GM15510 (cell line): ENCODE results near the gene RABGGTA.

Experiments
- POLR2A ChIP-seq: IDR thresholded peaks from 3 replicates; pipeline ENCODE4 v1.6.1; 2011; ENCODE audit warnings: borderline replicate concordance; ENCODE audit not compliant: insufficient read length; ENCODE audit errors: extremely low read depth

Gene RABGGTA

GRCh38 chr14:24251880-24252288, 19.5 kb downstream of the RABGGTA start:
- TF ChIP-seq POLR2A: no peak

GRCh38 chr14:24250354-24250753, 21.0 kb downstream of the RABGGTA start:
- TF ChIP-seq POLR2A: no peak

DNA sequence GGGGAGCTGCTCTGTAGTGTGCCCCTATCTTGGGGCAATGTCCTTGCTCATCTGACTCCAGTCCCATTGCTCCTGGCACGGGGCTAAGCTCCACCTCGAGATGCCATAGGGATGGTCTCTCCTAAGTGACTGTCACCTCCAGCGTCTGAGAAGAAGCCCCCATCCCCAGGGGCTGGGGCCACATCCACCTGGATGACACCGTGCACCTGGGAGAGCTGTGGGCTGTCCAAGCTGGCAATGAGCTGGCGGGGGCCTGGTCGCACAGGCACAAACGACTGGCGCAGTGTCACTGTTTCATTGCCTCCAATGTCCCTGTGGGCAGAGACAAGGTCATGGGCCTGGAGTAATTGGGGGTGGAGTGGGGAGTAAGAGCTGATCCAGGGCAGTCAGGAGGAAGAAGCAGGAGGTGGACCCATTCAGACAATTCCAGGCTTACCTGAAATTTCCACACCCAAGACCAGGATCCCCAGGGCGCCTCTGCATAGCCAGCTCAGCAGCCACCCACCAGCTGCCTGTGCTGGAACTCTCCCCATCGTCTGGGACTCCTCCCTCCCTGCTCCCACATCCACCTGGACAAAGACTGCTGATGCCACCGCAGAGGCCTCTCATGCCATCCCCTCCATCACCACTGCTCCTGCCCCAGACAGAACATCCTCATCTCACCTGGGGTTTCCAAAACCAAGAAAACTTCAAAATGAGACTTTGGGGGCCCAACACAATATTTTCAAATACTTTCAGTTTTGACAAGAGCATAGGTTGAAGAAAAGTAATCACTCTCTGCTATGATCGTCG, 22.0 kb downstream of the RABGGTA start:
- TF ChIP-seq POLR2A: no peak

DNA sequence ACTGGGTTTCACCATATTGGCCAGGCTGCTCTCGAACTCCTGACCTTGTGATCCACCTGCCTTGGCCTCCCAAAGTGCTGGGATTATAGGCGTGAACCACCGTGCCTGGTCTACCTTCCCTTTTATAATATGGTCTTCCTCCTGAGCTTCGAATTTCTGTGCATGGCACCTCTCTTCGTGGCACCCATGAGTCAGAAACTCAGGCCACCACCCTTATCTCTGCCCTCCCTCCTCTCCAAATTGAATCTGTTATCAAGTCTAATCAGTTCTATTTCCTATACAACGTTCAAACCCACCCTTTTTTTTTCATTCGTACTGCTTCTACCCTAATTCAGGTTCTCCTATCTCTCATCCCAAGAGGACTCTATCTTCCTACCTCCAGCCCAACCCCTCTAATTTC, 24.0 kb downstream of the RABGGTA start:
- no peak for TF ChIP-seq POLR2A

DNA sequence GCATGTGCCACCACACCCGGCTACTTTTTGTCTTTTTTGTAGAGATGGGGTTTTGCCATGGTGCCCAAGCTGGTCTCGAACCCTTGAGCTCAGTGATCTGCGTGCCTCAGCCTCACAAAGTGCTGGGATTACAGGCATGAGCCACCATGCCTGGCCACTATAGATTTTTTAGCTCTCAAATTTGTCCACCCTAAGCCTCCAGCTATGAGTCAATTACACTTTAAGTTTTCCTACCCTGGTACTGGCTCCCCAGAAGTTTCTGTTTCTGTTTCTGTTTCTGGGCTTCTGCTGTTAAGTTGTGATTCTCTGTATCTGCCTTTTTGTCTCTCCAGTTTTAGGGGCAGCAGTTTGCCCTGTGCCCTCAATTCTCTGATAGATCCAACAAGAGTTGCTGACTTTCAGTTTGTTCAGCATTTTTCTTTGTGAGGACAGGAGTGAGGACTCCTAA, 24.6 kb downstream of the RABGGTA start:
- no peak for TF ChIP-seq POLR2A

DNA sequence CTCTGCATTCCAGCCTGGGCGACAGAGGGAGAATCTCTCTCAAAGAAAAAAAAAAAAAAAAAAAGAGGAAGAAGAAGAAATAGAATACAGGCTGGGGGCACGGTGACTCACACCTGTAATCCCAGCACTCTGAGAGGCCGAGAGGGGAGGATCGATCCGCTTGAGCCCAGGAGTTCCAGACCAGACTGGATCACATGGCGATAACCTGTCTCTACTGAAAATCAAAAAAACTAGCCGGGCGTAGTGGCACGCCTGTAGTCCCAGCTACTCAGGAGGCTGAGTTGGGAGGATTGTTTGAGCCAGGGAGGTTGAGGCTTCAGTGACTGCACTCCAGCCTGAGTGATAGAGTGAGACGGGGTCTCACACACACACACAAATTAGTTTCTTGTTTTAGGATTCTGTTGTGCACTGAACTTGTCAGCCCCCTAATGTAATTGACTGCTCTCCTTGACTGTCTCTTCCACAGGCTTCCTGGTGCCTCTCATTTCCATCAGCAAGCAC, 28.0 kb downstream of the RABGGTA start:
- TF ChIP-seq POLR2A: no peak

GRCh38 chr14:24241829-24242443, 29.5 kb downstream of the RABGGTA start:
- TF ChIP-seq POLR2A: no peak

DNA sequence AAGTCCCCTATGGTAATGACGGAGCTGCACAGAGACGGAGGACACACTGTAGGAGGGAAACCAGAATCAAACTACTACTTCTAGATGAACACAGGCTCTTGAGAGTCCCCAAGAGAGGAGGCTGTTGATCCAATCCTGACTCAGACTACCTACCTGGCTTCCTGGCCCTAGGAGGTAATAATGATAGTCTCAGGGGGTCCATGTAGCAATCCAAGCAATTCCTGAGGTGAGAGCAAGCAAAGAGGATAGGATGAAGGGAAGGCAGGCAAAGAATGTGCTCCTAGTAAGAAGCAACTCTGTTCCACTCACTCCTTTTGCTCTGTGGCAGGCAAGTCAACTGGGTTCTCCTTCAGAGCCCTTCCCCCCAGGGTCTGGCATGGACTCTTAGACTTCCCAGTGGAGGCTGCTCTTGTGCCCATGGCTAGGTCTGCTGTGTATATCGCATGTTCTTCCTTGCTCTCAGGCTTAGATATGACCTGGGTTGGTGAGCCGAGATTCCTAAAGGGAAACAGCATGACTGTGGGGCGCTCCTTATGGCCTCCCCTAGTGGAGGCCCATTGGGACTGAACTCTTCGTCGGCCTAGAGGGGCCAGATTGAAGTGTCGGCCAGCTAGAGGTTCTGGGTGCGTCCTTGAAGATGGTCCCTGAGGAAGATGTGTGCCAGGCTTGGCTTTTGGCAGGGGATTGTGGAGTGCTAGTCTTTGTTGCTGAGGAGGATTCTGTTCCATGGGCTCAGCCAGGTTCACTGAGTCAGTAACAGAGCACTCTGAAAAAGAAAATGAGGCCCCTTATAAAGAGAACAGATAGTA, 31.1 kb downstream of the RABGGTA start:
- no peak for TF ChIP-seq POLR2A

DNA sequence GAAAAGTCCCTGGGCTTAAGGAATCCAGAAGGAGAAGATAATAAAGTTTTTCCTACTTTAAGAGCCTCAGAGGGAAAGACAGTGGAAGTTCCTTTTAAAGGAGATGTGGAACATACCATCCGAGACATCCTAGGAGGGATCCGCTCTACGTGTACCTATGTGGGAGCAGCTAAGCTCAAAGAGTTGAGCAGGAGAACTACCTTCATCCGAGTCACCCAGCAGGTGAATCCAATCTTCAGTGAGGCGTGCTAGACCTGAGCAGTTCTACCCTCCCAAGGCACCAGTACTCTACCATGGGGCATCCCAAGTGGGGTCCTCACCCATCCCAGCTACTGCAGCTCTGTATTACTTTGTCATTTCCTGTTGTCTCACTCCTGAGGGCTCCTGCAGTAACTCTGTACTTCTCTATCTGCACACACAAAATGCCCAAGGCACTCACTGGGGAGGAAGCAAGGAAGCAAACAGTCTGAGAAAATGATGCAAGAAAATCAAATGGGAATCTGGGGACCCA, 32.8 kb downstream of the RABGGTA start:
- TF ChIP-seq POLR2A: no peak

DNA sequence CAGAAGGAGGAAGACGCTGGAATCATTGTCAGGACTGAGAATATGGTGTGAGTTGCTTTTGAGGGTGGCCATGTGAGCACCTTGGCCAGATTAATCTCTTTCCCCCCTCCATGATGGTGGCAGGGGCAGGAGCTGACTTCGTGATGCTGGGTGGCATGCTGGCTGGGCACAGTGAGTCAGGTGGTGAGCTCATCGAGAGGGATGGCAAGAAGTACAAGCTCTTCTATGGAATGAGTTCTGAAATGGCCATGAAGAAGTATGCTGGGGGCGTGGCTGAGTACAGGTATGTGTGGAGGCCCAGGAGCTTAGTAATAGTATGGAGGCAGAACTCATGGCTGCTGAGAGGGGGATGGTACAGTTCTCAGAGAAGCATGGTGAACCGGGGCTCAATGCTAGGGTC, 33.3 kb downstream of the RABGGTA start:
- no peak for TF ChIP-seq POLR2A

- no peak for TF ChIP-seq POLR2A
These were observed 33.9 kb downstream of the RABGGTA start for GRCh38 chr14:24237463-24237955.

- no peak for TF ChIP-seq POLR2A
These were observed 34.5 kb downstream of the RABGGTA start for GRCh38 chr14:24236689-24237462.

DNA sequence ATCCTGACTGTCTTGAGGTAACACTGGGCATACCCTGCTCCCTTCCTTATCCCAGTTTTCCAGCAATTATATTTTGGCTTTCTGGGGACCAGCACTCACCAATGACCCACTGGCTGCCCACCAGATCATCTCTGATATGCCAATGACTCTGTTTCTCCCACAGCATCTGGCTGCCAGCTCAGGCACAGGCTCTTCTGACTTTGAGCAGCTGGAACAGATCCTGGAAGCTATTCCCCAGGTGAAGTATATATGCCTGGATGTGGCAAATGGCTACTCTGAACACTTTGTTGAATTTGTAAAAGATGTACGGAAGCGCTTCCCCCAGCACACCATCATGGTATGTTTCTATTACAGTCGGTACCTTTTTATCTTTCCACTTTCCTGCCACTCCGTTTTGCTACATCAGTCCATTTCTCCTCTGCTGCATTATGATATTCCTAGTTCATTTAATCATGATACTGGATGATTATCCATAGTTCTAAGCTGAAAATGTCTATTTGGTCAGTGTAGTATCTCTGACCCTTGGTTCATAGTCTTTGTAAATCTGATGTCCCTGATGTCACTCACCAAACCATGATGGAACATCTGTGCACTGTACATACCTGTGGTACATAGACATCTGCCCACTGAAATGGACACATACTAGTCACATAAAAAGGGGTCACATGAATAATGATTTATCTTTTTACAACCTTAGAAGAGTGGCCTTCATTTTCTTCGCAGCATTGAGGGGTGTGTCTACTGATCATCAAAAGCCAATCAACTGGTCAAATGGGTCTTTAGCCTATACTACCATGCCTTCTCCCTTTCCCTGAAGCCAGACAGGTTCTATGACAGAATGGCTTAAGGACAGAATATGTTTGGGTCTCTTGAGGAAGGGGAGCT, 35.4 kb downstream of the RABGGTA start:
- TF ChIP-seq POLR2A: no peak

GRCh38 chr14:24234095-24235005, 37.0 kb downstream of the RABGGTA start:
- TF ChIP-seq POLR2A: no peak
